Left renal cortex interstitium (tissue), 4 donors: Measurements from ENCODE around the gene GOLGA8O. TPM values are rescaled to one million over a fixed set of nuclear protein-coding genes. Genes with fewer than 3 reads are reported as not detected.
"Not testable (repeated sequence)": the region's sequence is repeated elsewhere in the genome, so short reads cannot be mapped to it uniquely, and the experiment has no call there.

Experiments
- DNase-seq, 4 donors: peaks; one replicate each; pipeline ENCODE4 v3.0.0-alpha.2; 2013; ENCODE audit warnings: low read depth in 4 of 4, low spot score in 2 of 4, missing footprints in 1 of 4
- polyA plus RNA-seq, 4 donors: library from polyadenylated mRNA; unstranded; fragments of 120-200 nt; gene quantifications; one replicate each; pipeline ENCODE4 v1.2.1, GENCODE V29; 2013; ENCODE audit not compliant: insufficient read length in 4 of 4

The GOLGA8O gene, protein sequence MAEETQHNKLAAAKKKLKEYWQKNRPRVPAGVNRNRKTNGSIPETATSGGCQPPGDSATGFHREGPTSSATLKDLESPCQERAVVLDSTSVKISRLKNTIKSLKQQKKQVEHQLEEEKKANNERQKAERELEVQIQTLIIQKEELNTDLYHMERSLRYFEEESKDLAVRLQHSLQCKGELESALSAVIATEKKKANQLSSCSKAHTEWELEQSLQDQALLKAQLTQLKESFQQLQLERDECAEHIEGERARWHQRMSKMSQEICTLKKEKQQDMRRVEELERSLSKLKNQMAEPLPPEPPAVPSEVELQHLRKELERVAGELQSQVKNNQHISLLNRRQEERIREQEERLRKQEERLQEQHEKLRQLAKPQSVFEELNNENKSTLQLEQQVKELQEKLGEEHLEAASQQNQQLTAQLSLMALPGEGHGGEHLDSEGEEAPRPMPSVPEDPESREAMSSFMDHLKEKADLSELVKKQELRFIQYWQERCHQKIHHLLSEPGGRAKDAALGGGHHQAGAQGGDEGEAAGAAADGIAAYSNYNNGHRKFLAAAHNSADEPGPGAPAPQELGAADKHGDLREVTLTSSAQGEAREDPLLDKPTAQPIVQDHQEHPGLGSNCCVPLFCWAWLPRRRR
- under 1 TPM in 3 of 4 donors, not detected in 1; 0.23 to 0.81 (median 0.32) TPM for polyA plus RNA-seq

DNA sequence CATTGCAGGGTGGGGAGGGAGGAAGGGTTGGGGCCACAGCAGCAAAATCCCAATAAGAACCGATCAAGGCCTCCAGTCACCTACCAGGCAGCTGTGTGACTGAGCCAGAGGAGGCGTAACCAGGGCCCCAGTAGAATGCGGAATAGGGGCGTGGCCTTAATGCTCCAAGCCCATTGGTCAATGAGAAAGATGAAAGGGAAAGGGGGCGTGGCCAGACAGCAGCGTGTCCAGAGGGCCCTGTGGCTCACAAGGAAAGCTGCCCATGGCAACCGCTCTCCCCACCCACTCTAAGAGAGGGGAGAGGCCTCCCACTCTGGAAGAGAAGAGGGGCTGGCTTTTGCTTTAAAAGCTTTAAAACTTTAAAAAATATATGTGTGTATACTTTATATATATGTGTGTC, at the start of gene GOLGA8O:
Gene GOLGA8O (minus strand): TSS at position 101 of the 400 bp plus-strand sequence. CDS start 98 bp downstream, at position 3.
- DNase-seq: not testable (repeated sequence)

GRCh38 chr15:32504152-32504811, 48.8 kb upstream of the GOLGA8O start:
- DNase-seq: not testable (repeated sequence)

DNA sequence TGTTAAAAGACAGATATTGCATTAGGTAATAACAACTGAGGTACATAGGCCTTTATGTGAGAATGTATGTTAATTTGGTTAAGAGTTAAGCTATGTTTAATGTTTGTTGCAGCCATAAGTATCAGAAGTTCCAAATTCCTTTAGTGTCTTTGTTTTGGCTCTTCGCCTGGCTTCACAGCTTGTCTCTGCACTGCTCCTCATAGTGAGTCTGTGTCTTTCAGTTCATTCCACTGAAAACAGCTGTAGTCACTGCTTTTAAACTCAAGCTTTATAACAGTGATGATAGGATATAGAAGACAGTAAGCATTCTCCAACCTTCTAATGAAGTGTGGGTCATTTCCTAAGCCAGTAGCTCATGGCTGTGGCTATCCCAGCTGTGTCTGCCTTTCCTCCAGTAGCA, 47.5 kb upstream of the GOLGA8O start:
- DNase-seq: peak in 3 of 4 donors; percentile 4 to 27 (median 20)

DNA sequence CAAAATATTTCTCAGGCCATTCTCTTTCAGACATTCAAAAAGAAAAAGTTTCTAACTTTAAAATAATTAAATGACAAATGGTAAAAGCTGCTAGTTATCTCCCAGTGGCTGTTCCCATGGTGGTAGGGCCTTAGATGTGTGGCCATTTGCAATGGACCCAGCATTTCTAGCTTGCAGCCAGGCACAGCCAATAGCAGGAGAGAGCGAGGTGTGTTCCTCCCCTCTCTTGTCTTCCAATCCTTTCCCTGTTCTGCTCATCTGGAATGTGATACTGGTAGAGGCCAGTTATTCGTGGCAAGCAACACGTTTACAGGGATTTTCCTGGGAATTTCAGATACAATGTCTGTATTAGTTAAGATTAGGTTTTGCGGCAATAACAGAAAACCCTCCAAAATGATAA, 37.3 kb upstream of the GOLGA8O start:
- not testable (repeated sequence) for DNase-seq

- DNase-seq: not testable (repeated sequence)
These were observed 31.0 kb upstream of the GOLGA8O start for GRCh38 chr15:32486474-32486873.

DNA sequence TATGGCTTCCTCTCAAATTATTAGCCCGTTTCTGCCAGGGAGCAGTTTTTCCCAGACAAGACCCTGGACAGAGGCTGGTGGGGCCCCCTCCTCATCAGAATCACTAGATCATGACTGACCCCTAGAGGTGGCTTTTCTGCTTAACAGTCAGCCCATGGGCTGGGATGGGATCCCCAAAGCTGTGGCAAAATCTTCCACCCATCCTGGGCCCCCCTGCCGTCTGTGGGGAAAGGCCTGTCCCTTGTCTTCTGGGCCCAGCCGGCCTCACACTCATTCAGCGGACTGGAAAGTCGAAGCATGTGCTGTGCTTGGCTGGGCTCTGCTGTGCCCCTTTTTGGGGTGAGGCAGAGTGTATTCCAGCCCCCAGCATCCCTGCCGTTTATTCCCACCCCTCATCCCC, 27.9 kb upstream of the GOLGA8O start:
- DNase-seq: not testable (repeated sequence)

- not testable (repeated sequence) for DNase-seq
These were observed 26.2 kb upstream of the GOLGA8O start for GRCh38 chr15:32481683-32482082.

- not testable (repeated sequence) for DNase-seq
These were observed 12.6 kb upstream of the GOLGA8O start for GRCh38 chr15:32468076-32468475.

DNA sequence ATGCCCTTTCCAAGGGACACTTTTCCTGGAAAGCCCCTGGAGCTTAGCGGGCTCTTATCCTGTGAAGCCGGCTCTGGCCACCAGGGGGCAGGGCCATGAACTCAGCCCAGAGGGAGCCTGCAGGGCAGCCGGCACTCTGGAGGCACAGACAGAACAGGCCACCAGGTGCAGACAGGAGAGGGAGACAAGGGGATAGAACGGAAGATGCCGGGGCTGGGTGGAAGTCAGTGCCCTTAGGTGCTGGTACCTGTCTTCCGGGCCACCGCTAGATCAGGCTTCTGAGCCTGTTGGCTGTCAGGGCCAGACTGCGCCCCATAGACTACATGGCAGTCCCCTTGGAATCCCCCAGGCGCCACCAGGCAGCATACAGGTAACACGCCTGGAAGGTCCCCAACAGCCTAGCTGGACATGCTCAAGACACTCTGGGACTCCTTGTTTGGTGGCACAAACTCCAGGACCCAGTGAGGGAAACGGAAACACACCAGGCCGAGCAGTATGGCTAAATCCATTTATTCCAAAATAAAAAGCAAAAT, 14.9 kb downstream of the GOLGA8O start:
- DNase-seq: not testable (repeated sequence)

DNA sequence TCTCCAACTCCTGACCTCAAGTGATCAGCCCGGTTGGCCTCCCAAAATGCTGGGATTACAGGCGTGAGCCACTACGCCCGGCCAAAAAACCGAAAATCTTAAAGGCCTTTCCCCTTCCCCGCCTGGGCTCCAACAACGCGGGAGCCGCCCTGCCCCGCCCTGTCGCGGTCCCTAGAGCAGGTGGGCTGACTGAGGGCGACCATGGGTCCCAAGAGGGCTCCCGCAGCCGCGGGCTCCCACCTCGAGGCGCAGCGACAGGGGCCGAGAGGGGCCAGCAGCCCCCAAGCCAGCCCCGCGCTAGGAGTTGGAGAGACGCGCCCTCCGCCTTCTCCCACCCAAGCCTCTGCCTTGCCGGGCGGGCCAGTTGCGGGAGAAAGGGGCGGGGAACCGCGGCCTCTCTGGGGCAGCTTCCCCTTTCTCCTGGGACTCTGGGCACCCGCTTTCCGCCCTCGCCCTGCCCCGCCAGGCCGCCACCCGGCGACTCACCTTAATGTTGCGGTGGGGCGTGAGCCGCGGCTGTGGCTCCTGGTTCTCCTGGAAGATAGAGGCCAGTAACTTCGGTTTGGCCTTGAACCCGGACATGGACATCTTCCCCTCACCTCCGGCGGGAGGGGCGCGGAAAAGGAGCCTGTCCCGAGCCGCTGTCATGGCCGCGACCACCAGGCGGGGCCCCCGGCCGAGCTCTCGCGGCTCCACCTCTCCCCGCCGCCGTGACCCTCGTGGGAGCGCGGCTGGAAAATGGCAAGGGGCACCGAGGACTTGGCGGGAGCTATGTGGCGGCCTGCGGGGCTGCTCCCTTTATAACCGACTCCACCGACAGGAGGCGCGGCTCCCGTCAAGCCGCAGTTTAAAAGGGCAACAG, 21.1 kb downstream of the GOLGA8O start:
- not testable (repeated sequence) for DNase-seq

- DNase-seq: not testable (repeated sequence)
These were observed 27.8 kb downstream of the GOLGA8O start for GRCh38 chr15:32427635-32428034.

DNA sequence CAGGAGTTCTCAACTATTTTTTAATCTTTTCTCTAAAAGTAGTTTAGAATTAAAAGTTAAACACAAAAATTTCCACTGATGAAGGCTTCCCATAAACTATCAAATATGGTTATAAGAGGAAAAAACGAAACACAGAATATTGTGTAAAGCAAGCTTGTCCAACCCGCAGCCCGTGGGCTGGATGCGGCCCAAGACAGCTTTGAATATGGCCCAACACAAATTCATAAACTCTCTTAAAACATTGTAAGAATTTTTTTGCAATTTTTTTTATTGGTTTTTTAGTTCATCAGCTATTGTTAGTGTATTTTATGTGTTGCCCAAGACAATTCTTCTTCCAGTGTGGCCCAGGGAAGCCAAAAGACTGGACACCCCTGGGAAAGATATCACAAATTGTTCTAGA, 28.9 kb downstream of the GOLGA8O start:
- DNase-seq: not testable (repeated sequence)

DNA sequence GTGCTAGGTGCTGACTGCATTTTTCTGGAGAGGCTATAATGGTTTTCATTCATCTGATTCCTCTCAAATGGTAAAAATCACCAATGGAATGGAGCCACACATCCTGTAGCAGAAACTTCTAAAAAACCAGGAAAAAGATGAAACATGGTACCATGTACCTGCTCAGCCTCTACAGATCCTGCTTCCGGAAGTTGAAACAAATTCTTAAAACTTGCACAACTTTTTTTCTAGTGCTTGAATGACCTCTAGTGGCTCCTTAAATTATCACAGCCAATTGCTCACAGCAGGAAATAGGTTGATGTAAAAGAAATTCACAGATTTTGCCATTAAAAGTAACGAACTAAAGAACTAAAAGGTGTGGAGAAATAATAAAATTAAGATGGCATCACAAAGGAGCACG, 47.5 kb downstream of the GOLGA8O start:
- not testable (repeated sequence) for DNase-seq

DNA sequence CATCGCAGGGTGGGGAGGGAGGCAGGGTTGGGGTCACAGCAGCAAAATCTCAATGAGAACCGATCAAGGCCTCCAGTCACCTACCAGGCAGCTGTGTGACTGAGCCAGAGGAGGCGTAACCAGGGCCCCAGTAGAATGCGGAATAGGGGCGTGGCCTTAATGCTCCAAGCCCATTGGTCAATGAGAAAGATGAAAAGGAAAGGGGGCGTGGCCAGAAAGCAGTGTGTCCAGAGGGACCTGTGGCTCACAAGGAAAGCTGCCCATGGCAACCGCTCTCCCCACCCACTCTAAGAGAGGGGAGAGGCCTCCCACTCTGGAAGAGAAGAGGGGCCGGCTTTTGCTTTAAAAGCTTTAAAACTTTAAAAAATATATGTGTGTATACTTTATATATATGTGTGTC, 52.2 kb downstream of the GOLGA8O start, which contains the start of gene GOLGA8K:
Gene GOLGA8K (minus strand): TSS at position 101 of the 400 bp plus-strand sequence. CDS start 98 bp downstream, at position 3.
- DNase-seq: not testable (repeated sequence)

- DNase-seq: not testable (repeated sequence)
These were observed 58.9 kb downstream of the GOLGA8O start for GRCh38 chr15:32396522-32396921.

Other genes starting within 250 kb of the GOLGA8O start
- 1 to 10 TPM in 2 of 4 donors, under 1 TPM in 2; 0.41 to 4.8 (median 1.8) TPM for gene GOLGA8K, start 52.3 kb downstream of the GOLGA8O start, polyA plus RNA-seq
- 10 to 100 TPM; 11.6 to 36.4 (median 23.1) TPM for gene GOLGA8N, start 137.8 kb upstream of the GOLGA8O start, polyA plus RNA-seq
- gene ARHGAP11A, start 159.9 kb upstream of the GOLGA8O start, polyA plus RNA-seq: 10 to 100 TPM; 31.3 to 40.3 (median 34.5) TPM
- 10 to 100 TPM; 16.3 to 23.9 (median 20.9) TPM for gene SCG5, start 186.1 kb upstream of the GOLGA8O start, polyA plus RNA-seq